Esophagus (tissue), 2 donors: Measurements from ENCODE around the gene AGPAT4. TPM values are rescaled to one million over a fixed set of nuclear protein-coding genes. Genes with fewer than 3 reads are reported as not detected.

Source experiments
- H3K27ac ChIP-seq, 2 donors: one replicate each; pipeline ENCODE4 v1.5.1; 2013; ENCODE audit warnings: low read depth in 2 of 2, mild to moderate bottlenecking in 2 of 2, inconsistent platforms in 1 of 2, low read length in 1 of 2, moderate library complexity in 1 of 2
- H3K27me3 ChIP-seq, 2 donors: one replicate each; pipeline ENCODE4 v1.6.1; 2013; ENCODE audit warnings: low read length in 2 of 2, control low read depth in 1 of 2, mild to moderate bottlenecking in 1 of 2; ENCODE audit not compliant: insufficient read depth in 2 of 2, control insufficient read depth in 1 of 2
- H3K36me3 ChIP-seq, 2 donors: one replicate each; pipeline ENCODE4 v1.6.1; 2013; ENCODE audit warnings: low read length in 1 of 2; ENCODE audit not compliant: control insufficient read depth in 2 of 2, insufficient read depth in 2 of 2
- H3K4me1 ChIP-seq, 2 donors: one replicate each; pipeline ENCODE4 v1.6.1; 2013; ENCODE audit warnings: low read length in 1 of 2; ENCODE audit not compliant: control insufficient read depth in 2 of 2, insufficient read depth in 2 of 2
- H3K4me3 ChIP-seq, 2 donors: one replicate each; pipeline ENCODE4 v1.5.1; 2013; ENCODE audit warnings: low read length in 2 of 2, mild to moderate bottlenecking in 2 of 2, low read depth in 1 of 2, moderate library complexity in 1 of 2
- H3K9me3 ChIP-seq, 2 donors: one replicate each; pipeline ENCODE4 v1.6.1; 2013; ENCODE audit warnings: mild to moderate bottlenecking in 2 of 2, low read depth in 1 of 2, low read length in 1 of 2, moderate library complexity in 1 of 2; ENCODE audit not compliant: control insufficient read depth in 2 of 2, insufficient read depth in 1 of 2
- WGBS, 2 donors: extraction: QIAGEN DNeasy Blood & Tissue Kit; methylation state at CpG; one replicate each; pipeline ENCODE4 v1.1.7; 2013; 5-methylcytosine and 5-hydroxymethylcytosine counted together
- polyA plus RNA-seq, 2 donors: library from polyadenylated mRNA; stranded (reverse); fragments of 200-250 nt; gene quantifications; one replicate each; pipeline ENCODE4 v1.2.3, GENCODE V29; 2013
- donor health status: healthy with polysubstance abuse.
- donor health status: Bipolar disorder and iron deficiency.

Gene AGPAT4
- polyA plus RNA-seq, 2 donors, result 1.4 to 2.0 TPM

- no peak overlapping the region for H3K27ac ChIP-seq
- no peaks in the 10 kb centered on the region for H3K27me3 ChIP-seq
- H3K4me1 ChIP-seq, result no peaks in the 10 kb centered on the region
- H3K4me3 ChIP-seq, result no peak overlapping the region
- no peaks in the 10 kb centered on the region for H3K9me3 ChIP-seq
- H3K36me3 ChIP-seq, result peaks cover 0 to 4% of the 10 kb centered on the region in 2 donors
- 78 to 81% methylated on average over 8 of the region's 8 CpGs for WGBS, 2 donors
Measured at GRCh38 chr6:161261325-161261724, 12.5 kb downstream of the AGPAT4 start.

- H3K27me3 ChIP-seq, result no peaks in the 10 kb centered on the region
Measured at GRCh38 chr6:161259302-161259701, 14.6 kb downstream of the AGPAT4 start.

GRCh38 chr6:161257793-161258457 lies 15.9 kb downstream of the AGPAT4 start:
- H3K36me3 ChIP-seq, result peaks cover 0 to 4% of the 10 kb centered on the region in 2 donors
- no peaks in the 10 kb centered on the region for H3K27me3 ChIP-seq
- no peak overlapping the region for H3K4me3 ChIP-seq
- H3K4me1 ChIP-seq, result no peaks in the 10 kb centered on the region
- no peaks in the 10 kb centered on the region for H3K9me3 ChIP-seq
- 30 to 47% methylated on average over 8 of the region's 8 CpGs for WGBS, 2 donors
- no peak overlapping the region for H3K27ac ChIP-seq

More at GRCh38 chr6:161259302-161259701, 14.6 kb downstream of the AGPAT4 start:
- no peaks in the 10 kb centered on the region for H3K4me1 ChIP-seq
- H3K27ac ChIP-seq, result no peak overlapping the region
- H3K36me3 ChIP-seq, result peaks cover 0 to 4% of the 10 kb centered on the region in 2 donors
- H3K9me3 ChIP-seq, result no peaks in the 10 kb centered on the region
- no peak overlapping the region for H3K4me3 ChIP-seq
- WGBS, 2 donors, result 95 to 96% methylated on average over 8 of the region's 8 CpGs

GRCh38 chr6:161256407-161256806 lies 17.5 kb downstream of the AGPAT4 start:
- H3K27me3 ChIP-seq, result no peaks in the 10 kb centered on the region
- H3K4me3 ChIP-seq, result no peak overlapping the region
- 93 to 94% methylated on average over 13 of the region's 13 CpGs for WGBS, 2 donors
- H3K9me3 ChIP-seq, result no peaks in the 10 kb centered on the region
- peaks cover 0 to 4% of the 10 kb centered on the region in 2 donors for H3K36me3 ChIP-seq
- no peak overlapping the region for H3K27ac ChIP-seq
- H3K4me1 ChIP-seq, result no peaks in the 10 kb centered on the region

GRCh38 chr6:161255518-161255917 lies 18.3 kb downstream of the AGPAT4 start:
- H3K4me3 ChIP-seq, result no peak overlapping the region
- 95 to 97% methylated on average over 6 of the region's 6 CpGs for WGBS, 2 donors
- H3K36me3 ChIP-seq, result peaks cover 0 to 4% of the 10 kb centered on the region in 2 donors
- no peaks in the 10 kb centered on the region for H3K27me3 ChIP-seq
- H3K4me1 ChIP-seq, result no peaks in the 10 kb centered on the region
- H3K27ac ChIP-seq, result no peak overlapping the region
- H3K9me3 ChIP-seq, result no peaks in the 10 kb centered on the region

- H3K4me3 ChIP-seq, result no peak overlapping the region
- WGBS, 2 donors, result 75 to 76% methylated on average over 17 of the region's 17 CpGs
- H3K4me1 ChIP-seq, result no peaks in the 10 kb centered on the region
- no peaks in the 10 kb centered on the region for H3K27me3 ChIP-seq
- H3K27ac ChIP-seq, result no peak overlapping the region
- H3K9me3 ChIP-seq, result no peaks in the 10 kb centered on the region
- no peaks in the 10 kb centered on the region for H3K36me3 ChIP-seq
Measured at GRCh38 chr6:161254464-161255253, 19.2 kb downstream of the AGPAT4 start.

- no peaks in the 10 kb centered on the region for H3K9me3 ChIP-seq
- H3K27me3 ChIP-seq, result no peaks in the 10 kb centered on the region
- no peak overlapping the region for H3K27ac ChIP-seq
- no peaks in the 10 kb centered on the region for H3K4me1 ChIP-seq
- no peaks in the 10 kb centered on the region for H3K36me3 ChIP-seq
- no peak overlapping the region for H3K4me3 ChIP-seq
Measured at GRCh38 chr6:161254126-161254463, 19.8 kb downstream of the AGPAT4 start.

GRCh38 chr6:161251345-161251744 lies 22.5 kb downstream of the AGPAT4 start:
- H3K4me1 ChIP-seq, result no peaks in the 10 kb centered on the region
- no peaks in the 10 kb centered on the region for H3K36me3 ChIP-seq
- H3K4me3 ChIP-seq, result no peak overlapping the region
- H3K27me3 ChIP-seq, result no peaks in the 10 kb centered on the region
- H3K9me3 ChIP-seq, result no peaks in the 10 kb centered on the region
- WGBS, 2 donors, result 86 to 95% methylated on average over 8 of the region's 8 CpGs
- no peak overlapping the region for H3K27ac ChIP-seq

GRCh38 chr6:161249327-161249726 lies 24.5 kb downstream of the AGPAT4 start:
- Histone ChIP-seq H3K4me3 (no peak overlapping the region), H3K27ac (no peak overlapping the region), H3K9me3 (no peaks in the 10 kb centered on the region), H3K27me3 (no peaks in the 10 kb centered on the region), H3K36me3 (no peaks in the 10 kb centered on the region), H3K4me1 (no peaks in the 10 kb centered on the region)
- 93 to 96% methylated on average over 1 of the region's 1 CpG for WGBS, 2 donors

GRCh38 chr6:161246725-161247124 lies 27.1 kb downstream of the AGPAT4 start:
- H3K9me3 ChIP-seq, result no peaks in the 10 kb centered on the region
- H3K4me3 ChIP-seq, result no peak overlapping the region
- no peaks in the 10 kb centered on the region for H3K27me3 ChIP-seq
- no peak overlapping the region for H3K27ac ChIP-seq
- H3K36me3 ChIP-seq, result no peaks in the 10 kb centered on the region
- 96 to 97% methylated on average over 2 of the region's 2 CpGs for WGBS, 2 donors
- H3K4me1 ChIP-seq, result peaks cover 0 to 3% of the 10 kb centered on the region in 2 donors
